Measurements from ENCODE around the gene SIGLEC6. TPM values are rescaled to one million over a fixed set of nuclear protein-coding genes. Genes with fewer than 3 reads are reported as not detected.

Gene SIGLEC6
- total and polyA plus RNA-seq, 12 donors, result 0.06 to 0.18 TPM; not detected in 10

GRCh38 chr19:51560339-51560738, 28.9 kb upstream of the SIGLEC6 start:
- Histone ChIP-seq H3K4me1 (replicated peaks in 1 of 2) (no peaks in the 10 kb centered on the region), H3K36me3 (replicated peaks in 1 of 2) (no peaks in the 10 kb centered on the region), H3K9me3 (replicated peaks in 1 of 3) (no peaks in the 10 kb centered on the region), H3K4me3 (no peak overlapping the region), H3K27ac (no peak overlapping the region), H3K27me3 (peaks cover 16% of the 10 kb centered on the region)
- TF ChIP-seq POLR2A (IDR thresholded peaks at IDR 0.05) (no peak), CTCF (IDR thresholded peaks at IDR 0.05) (no peak)
- intact Hi-C loops (cut with DNase I), result no loop called here
- 15 to 39% (median 23%) methylated on average over 2 to 4 of the region's 4 CpGs for WGBS, 4 donors
- DNase-seq, result no peak

- TF ChIP-seq POLR2A (IDR thresholded peaks at IDR 0.05) (no peak), CTCF (IDR thresholded peaks at IDR 0.05) (no peak)
- Histone ChIP-seq H3K27me3 (peaks cover 13% of the 10 kb centered on the region), H3K9me3 (replicated peaks in 1 of 3) (no peaks in the 10 kb centered on the region), H3K4me1 (replicated peaks in 1 of 2) (no peaks in the 10 kb centered on the region), H3K4me3 (no peak overlapping the region), H3K27ac (no peak overlapping the region), H3K36me3 (replicated peaks in 1 of 2) (no peaks in the 10 kb centered on the region)
- 47 to 63% (median 52%) methylated on average over 1 of the region's 1 CpG for WGBS, 4 donors
- intact Hi-C loops (cut with DNase I), result no loop called here
- no peak for DNase-seq
Observed at GRCh38 chr19:51559240-51559639, 27.8 kb upstream of the SIGLEC6 start.

- peaks cover 9% of the 10 kb centered on the region for H3K27me3 ChIP-seq
- DNase-seq, result peak; percentile 58 to 80 (median 72)
- 6 to 12% (median 9%) methylated on average over 11 to 20 of the region's 20 CpGs for WGBS, 4 donors
Observed at GRCh38 chr19:51552996-51553725, 21.7 kb upstream of the SIGLEC6 start.

GRCh38 chr19:51552608-51552995, 21.1 kb upstream of the SIGLEC6 start:
- WGBS, 4 donors, result 0 to 18% (median 8%) methylated on average over 1 of the region's 1 CpG
- intact Hi-C loops (cut with DNase I), result no loop called here
- Histone ChIP-seq H3K4me1 (replicated peaks in 1 of 2) (no peaks in the 10 kb centered on the region), H3K27me3 (peaks cover 9% of the 10 kb centered on the region), H3K4me3 (no peak overlapping the region), H3K27ac (no peak overlapping the region), H3K36me3 (replicated peaks in 1 of 2) (no peaks in the 10 kb centered on the region), H3K9me3 (replicated peaks in 1 of 3) (no peaks in the 10 kb centered on the region)
- DNase-seq, result no peak
- TF ChIP-seq CTCF (IDR thresholded peaks at IDR 0.05) (no peak), POLR2A (IDR thresholded peaks at IDR 0.05) (no peak)

More at GRCh38 chr19:51552996-51553725, 21.7 kb upstream of the SIGLEC6 start:
- intact Hi-C loops (cut with DNase I), result no loop called here
- H3K27ac ChIP-seq, result no peak overlapping the region
- no peaks in the 10 kb centered on the region for H3K9me3 ChIP-seq (replicated peaks in 1 of 3)
- H3K36me3 ChIP-seq (replicated peaks in 1 of 2), result no peaks in the 10 kb centered on the region
- no peak overlapping the region for H3K4me3 ChIP-seq
- no peaks in the 10 kb centered on the region for H3K4me1 ChIP-seq (replicated peaks in 1 of 2)
- TF ChIP-seq CTCF (IDR thresholded peaks at IDR 0.05) (no peak), POLR2A (IDR thresholded peaks at IDR 0.05) (no peak)
